Kidney (tissue), 14 donors: ENCODE data around the gene EGF. TPM values are rescaled to one million over a fixed set of nuclear protein-coding genes. Genes with fewer than 3 reads are reported as not detected.

ENCODE experiments used
- DNase-seq, 5 donors: peaks; one replicate each; pipeline ENCODE4 v3.0.0-alpha.2; 2013 to 2020
- FAIRE-seq: peaks from 2 replicates; lab custom pipeline; 2012; peaks lifted over from hg19 to GRCh38; lab: Jason Lieb, UNC
- H3K27ac ChIP-seq, 2 donors: one replicate each; pipeline ENCODE4 v1.7.0; 2013; ENCODE audit warnings: low read depth in 2 of 2, low read length in 2 of 2, inconsistent platforms in 1 of 2
- H3K27me3 ChIP-seq: one replicate; pipeline ENCODE4 v1.7.1; 2013; ENCODE audit warnings: low read length, inconsistent platforms; ENCODE audit not compliant: control insufficient read depth, insufficient read depth
- H3K36me3 ChIP-seq, 3 donors: one replicate each; pipeline versions ENCODE4 v1.7.0 to v1.7.1; 2013; ENCODE audit warnings: low read length in 3 of 3, control low read depth in 1 of 3, inconsistent platforms in 1 of 3; ENCODE audit not compliant: insufficient read depth in 3 of 3, control insufficient read depth in 2 of 3
- H3K4me1 ChIP-seq, 3 donors: one replicate each; pipeline versions ENCODE4 v1.7.0 to v1.7.1; 2013; ENCODE audit warnings: low read length in 3 of 3, inconsistent platforms in 1 of 3, low read depth in 1 of 3; ENCODE audit not compliant: control insufficient read depth in 2 of 3, insufficient read depth in 2 of 3
- H3K4me3 ChIP-seq, 3 donors: one replicate each; pipeline versions ENCODE4 v1.7.0 to v1.8.1; 2013; ENCODE audit warnings: low read length in 3 of 3, control low read depth in 1 of 3, inconsistent platforms in 1 of 3
- H3K9ac ChIP-seq, 3 donors: one replicate each; pipeline versions ENCODE4 v1.7.0 to v1.7.1; 2013; ENCODE audit warnings: low read length in 3 of 3, control low read depth in 1 of 3, inconsistent platforms in 1 of 3
- H3K9me3 ChIP-seq, 3 donors: one replicate each; pipeline versions ENCODE4 v1.7.0 to v1.7.1; 2013; ENCODE audit warnings: low read length in 3 of 3, control low read depth in 1 of 3, inconsistent platforms in 1 of 3; ENCODE audit not compliant: control insufficient read depth in 2 of 3, insufficient read depth in 1 of 3
- CTCF ChIP-seq: IDR thresholded peaks from 3 replicates; pipeline ENCODE4 v1.5.1; 2012; ENCODE audit warnings: mild to moderate bottlenecking, moderate library complexity, borderline replicate concordance; ENCODE audit not compliant: insufficient read depth; ENCODE audit errors: extremely low read depth
- intact Hi-C: fragments of 100-400 bp; cut with DNase I; formaldehyde crosslinking; loops from one replicate; pipeline ENCODE4 v1.11.1; 2022
- polyA plus RNA-seq: library from polyadenylated mRNA; stranded (reverse); fragments of 350-450 nt; fragmentation: Illumina TruSeq; extraction: RNeasy Lipid Tissue Mini Kit (QIAGEN cat#74804); gene quantifications from one replicate; pipeline ENCODE4 v1.2.3, GENCODE V29; 2014; ENCODE audit warnings: low read depth, low replicate concordance; ENCODE audit not compliant: insufficient read depth
- total RNA-seq: library from RNA; stranded (reverse); fragmentation: NEBNext Ultra II Directional; extraction: Animal tissue kit (Norgen Biotek cat#: 25700); gene quantifications from one replicate; pipeline ENCODE4 v1.2.1, GENCODE V29; 2021
- donor health status: control.
- donor health status: control.
- donor health status: control.
- donor health status: control.
- donor health status: control.
- donor health status: DM: yes; HTN: yes; CAD: no.
- donor health status: Normal renal cell carcinoma (clear cell type).

Gene EGF
- total and polyA plus RNA-seq, 2 donors from 2014 or later, result 3.3 to 72.8 TPM

GRCh38 chr4:109887071-109887470 lies 25.6 kb upstream of the EGF start:
- FAIRE-seq (no peak), DNase-seq (no peak)
- TF ChIP-seq CTCF, result no peak
- H3K4me1 ChIP-seq, result no peaks in the 10 kb centered on the region
- H3K9me3 ChIP-seq, result no peaks in the 10 kb centered on the region
- H3K4me3 ChIP-seq, result no peak overlapping the region
- H3K9ac ChIP-seq, result no peak overlapping the region
- intact Hi-C loops, result no loop called here
- no peaks in the 10 kb centered on the region for H3K27me3 ChIP-seq
- H3K36me3 ChIP-seq, result no peaks in the 10 kb centered on the region
- no peak overlapping the region for H3K27ac ChIP-seq

GRCh38 chr4:109890076-109890475 lies 22.6 kb upstream of the EGF start:
- FAIRE-seq (no peak), DNase-seq (no peak)
- no peak for TF ChIP-seq CTCF
- no peak overlapping the region for H3K4me3 ChIP-seq
- H3K36me3 ChIP-seq, result no peaks in the 10 kb centered on the region
- H3K27ac ChIP-seq, result no peak overlapping the region
- no peaks in the 10 kb centered on the region for H3K27me3 ChIP-seq
- no peaks in the 10 kb centered on the region for H3K4me1 ChIP-seq
- no peak overlapping the region for H3K9ac ChIP-seq
- intact Hi-C loops, result no loop called here
- no peaks in the 10 kb centered on the region for H3K9me3 ChIP-seq

GRCh38 chr4:109902559-109903251 lies 10.0 kb upstream of the EGF start:
- intact Hi-C loops, result no loop called here
- Histone ChIP-seq H3K4me3 (no peak overlapping the region), H3K36me3 (no peaks in the 10 kb centered on the region), H3K9ac (no peak overlapping the region), H3K4me1 (no peaks in the 10 kb centered on the region), H3K27ac (no peak overlapping the region), H3K9me3 (no peaks in the 10 kb centered on the region), H3K27me3 (no peaks in the 10 kb centered on the region)
- DNase-seq (no peak), FAIRE-seq (no peak)
- TF ChIP-seq CTCF, result no peak

GRCh38 chr4:109908731-109909130 lies 4.0 kb upstream of the EGF start:
- Histone ChIP-seq H3K27ac (no peak overlapping the region), H3K36me3 (no peaks in the 10 kb centered on the region), H3K9ac (no peak overlapping the region), H3K9me3 (no peaks in the 10 kb centered on the region), H3K4me3 (no peak overlapping the region), H3K4me1 (peaks cover 0 to 4% (median 0%) of the 10 kb centered on the region in 3 donors), H3K27me3 (no peaks in the 10 kb centered on the region)
- FAIRE-seq, result no peak
- no peak for DNase-seq
- no peak for TF ChIP-seq CTCF
- intact Hi-C loops, result no loop called here
